Measurements from ENCODE around the gene SEC22B.
"Not testable (repeated sequence)": the region's sequence is repeated elsewhere in the genome, so short reads cannot be mapped to it uniquely, and the experiment has no call there.

Gene SEC22B

DNA sequence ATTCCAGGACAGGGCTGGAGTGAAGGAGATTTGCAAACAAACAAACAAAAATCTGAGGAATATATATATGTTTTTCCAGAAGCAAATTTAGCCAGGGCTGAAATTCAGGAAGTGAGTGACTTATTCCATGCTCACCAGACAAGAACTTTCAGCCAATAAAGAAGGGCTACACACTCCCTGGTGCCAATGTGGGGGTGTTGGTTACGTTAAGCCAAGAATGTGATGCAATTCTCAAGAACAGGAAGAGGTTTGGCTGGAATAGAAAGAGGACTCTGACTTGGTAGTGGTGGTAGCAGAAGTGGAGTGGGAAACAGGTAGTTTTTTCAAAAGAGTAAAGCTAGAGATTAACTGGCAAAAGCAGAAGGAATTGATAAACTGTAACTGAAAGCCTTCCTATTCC, 31.7 kb downstream of the SEC22B start:
- not testable (repeated sequence) for DNase-seq

DNA sequence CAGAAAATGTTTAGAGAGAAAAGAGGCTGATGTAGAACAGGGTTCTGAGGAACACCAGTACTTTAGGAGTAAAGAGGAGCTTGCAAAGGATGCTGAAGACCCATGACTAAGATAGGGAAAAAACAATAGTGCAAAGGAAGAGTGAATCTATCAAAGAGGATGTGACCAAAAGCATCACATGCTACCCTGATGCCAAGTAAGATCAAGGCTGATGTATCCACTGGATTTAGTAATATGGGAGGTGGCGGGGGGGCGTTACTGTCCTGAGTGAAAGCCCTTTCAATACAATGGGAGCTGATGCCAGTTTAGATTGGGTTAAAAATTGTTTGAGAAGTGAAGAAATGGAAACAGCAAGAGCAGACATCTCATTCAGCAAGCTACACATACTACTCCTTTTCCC, 32.2 kb downstream of the SEC22B start:
- not testable (repeated sequence) for DNase-seq

DNA sequence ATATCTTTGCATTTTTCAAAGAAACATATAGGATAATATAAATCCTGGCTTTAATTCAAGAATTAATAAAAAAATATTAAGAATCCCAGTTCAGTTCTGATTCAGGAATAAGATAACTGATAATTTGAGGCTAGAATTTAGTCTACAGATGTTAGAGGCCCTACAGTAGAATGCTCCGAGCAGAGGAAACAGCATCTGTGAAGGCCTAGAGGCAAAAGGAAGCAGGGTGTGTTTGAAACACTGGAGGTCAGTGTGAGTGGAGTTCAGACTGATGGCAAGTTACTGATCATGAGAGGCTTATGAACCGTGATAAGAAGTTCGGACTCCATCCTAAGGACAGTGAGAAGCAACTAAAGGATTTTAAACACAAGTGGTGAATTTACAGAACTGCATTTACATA, 33.0 kb downstream of the SEC22B start:
- DNase-seq: not testable (repeated sequence)

- not testable (repeated sequence) for DNase-seq
Measured at GRCh38 chr1:120142512-120143263, 33.6 kb downstream of the SEC22B start.

DNA sequence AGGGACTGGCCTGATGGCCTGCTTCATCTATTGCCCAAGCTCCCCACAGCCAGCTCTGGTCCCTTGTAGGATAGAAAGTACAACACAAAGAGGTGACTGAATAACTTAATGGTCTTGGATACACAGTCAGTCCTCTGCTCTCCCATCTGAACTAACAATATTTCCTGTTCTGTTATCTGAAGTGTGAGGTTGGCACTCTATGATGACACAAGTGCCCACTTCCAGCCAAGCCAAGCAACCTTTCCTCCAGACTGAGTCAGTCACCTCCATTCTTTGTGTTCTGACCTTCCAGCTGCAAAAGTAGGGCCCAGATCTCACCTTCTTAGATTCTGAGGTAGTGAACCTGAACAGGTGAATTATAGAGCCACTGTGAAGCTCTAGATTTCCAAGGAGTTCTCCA, 34.5 kb downstream of the SEC22B start:
- DNase-seq: not testable (repeated sequence)

DNA sequence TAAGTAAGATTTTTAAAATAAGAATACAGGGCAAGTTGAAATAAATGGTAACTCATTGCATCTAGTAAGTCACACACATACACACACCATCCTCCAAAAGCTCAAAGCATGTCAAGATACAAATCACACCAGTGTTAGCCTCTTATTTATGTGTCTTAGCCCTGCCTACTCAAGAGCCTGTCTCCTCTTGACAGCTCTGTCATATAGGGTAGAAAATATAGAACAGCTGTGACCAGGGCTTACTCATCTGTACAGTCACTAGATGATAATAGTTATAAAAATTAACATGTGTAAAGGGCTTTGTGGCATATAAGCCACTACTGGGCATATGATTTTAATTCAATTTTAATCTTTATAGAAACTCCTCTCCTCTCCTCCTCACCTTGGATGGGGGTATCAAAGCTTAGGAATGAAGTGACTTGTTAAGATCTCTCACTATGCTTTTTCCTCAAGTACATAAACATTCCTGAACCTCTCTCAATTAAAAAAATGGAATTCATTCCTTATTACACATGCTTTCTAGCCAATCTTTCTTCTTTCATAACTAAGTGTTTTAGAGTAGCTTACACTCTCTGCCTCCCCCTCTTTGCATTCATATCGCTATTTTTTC, 35.6 kb downstream of the SEC22B start:
- not testable (repeated sequence) for DNase-seq

DNA sequence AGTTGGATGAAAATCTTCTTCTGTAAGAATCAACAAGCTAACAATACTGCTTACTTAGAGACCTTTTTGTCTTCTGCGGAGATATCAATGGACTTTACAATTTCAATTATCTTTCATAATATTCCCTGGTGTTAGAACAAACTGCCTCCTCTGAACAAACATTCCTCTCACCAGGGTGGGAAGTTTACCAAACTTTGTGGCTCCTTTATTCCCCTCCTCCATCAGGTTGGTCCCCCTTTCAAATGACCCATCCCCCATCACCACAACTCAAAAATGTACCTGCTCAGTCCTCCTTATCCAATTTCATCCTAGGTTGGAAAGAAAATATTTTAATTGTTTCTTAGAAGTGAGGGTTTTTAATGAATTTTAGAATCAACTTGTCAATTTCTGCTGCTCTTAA, 40.2 kb downstream of the SEC22B start:
- not testable (repeated sequence) for DNase-seq

- not testable (repeated sequence) for DNase-seq
Measured at GRCh38 chr1:120133928-120134325, 42.4 kb downstream of the SEC22B start.

DNA sequence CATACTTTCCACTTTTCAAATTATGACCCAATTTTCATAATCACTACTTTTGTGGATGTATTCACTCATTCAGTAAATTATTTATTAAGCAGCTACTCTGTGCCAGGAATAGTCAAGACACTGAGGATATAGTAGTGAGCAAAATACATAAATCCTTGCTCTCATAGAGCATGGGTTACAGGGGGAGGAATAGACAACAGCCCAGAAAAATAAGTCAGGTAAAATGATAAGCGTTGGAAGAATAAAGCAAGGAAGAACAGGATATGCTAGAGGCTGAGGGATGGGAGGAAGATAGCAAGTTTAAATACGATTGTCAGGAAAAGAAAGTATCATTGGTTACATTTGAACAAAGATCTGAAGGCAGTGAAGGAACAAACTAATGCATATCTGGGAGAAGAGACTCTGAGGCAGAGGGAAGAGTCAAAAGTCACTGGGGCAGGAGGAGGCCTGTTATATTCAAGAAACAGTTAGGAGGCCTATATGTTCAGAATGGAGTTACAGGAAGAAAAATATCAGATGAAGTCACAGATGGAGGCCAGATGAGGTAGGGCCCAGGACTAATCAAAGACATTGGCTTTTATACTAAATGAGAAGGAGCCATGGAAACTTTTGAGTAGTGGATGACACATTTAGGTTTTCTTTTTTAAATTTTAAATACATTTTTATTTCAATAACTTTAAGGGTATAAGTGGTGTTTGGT, 42.9 kb downstream of the SEC22B start:
- DNase-seq: no peak

- DNase-seq: not testable (repeated sequence)
Measured at GRCh38 chr1:120132406-120132763, 43.9 kb downstream of the SEC22B start.

DNA sequence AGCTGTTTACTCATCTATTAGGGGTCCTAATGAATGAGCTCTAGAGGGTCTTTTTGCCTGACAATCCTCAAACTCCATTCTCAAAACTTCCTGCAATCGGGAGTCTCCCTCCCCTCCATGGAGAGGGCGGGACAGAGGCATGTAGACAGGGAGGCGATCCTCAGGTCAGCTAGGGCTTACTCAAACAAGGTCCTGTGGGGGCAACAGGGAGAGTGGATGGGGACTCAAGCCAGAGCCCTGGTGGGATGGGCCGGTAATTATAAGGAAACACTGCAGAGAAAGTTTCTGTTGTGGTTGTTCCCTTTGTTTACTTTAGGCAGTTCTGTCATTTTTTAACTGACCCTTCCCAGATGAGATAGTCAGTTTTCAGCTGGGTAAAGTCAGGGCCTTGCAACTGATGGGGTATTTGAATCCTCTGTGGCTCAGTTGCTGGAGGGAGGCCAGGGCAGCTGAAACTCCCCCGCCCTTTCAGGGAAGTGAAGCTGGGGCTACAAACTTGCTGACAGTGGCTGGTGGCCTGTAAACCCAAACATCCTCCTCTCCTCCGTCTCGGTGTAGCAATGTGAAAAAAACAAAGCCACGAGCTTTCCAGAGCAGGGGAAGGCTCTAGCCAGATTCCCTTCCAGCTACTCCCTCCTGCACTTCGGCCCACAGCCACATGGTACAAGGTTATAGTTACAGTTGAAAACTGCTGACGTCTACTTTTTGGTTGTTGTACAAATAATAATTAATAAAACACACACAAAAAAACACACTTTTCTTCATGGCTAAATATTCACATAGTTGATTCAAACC, 44.5 kb downstream of the SEC22B start:
- DNase-seq: not testable (repeated sequence)

- not testable (repeated sequence) for DNase-seq
Measured at GRCh38 chr1:120127921-120128320, 48.4 kb downstream of the SEC22B start.

GRCh38 chr1:120126216-120126615, 50.1 kb downstream of the SEC22B start:
- not testable (repeated sequence) for DNase-seq

DNA sequence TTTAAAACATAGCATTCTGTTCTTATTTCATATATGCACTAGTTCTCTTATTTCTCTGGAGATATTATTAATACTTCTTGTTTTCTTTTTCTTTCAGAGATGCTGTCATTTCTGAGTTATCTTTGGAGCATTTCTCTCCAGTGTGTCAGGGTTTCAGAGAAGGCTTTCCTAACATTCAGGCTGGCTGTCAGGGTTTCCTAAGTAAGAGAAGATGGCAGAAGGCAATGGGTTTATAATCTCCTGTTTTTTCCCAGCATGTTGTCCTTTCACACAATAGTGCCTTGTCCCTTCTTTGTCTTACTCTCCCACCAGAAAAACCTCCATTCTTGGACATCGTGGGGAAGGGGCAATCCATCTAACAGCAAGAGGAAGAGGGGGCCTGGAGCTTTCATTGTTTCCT, 51.7 kb downstream of the SEC22B start:
- not testable (repeated sequence) for DNase-seq

DNA sequence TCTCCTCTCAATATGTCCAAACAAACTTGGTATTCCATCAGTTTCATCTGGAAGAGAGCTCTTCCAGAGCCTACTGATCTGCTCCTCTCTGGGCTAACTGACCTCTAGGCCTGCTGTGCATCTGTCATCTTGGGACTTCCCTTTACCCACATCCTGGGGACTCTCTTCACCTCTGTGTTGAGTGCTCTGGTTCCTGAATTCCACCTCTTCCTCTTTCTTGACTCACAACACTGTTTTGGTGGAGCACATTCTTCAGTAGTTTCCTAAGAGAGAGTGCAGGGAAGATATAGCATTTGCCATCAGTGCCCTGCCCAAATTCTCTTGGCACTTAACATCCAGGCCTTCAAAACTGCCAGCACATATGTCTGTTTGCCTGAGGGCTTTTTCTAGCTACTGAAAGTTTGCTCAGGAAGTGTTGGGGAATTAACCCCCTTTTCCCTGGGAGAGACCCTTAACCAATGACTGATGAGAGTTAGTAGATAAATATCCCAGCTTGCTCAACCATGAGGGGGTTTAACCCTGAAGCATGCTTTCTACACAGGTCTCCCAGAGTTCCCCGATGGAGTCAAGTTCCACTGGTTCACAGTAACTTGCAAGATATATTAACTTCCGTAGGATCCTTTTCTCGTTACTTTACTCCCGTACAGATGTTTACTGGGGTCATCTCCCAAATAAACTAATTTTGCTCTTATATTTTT, 52.4 kb downstream of the SEC22B start:
- not testable (repeated sequence) for DNase-seq

DNA sequence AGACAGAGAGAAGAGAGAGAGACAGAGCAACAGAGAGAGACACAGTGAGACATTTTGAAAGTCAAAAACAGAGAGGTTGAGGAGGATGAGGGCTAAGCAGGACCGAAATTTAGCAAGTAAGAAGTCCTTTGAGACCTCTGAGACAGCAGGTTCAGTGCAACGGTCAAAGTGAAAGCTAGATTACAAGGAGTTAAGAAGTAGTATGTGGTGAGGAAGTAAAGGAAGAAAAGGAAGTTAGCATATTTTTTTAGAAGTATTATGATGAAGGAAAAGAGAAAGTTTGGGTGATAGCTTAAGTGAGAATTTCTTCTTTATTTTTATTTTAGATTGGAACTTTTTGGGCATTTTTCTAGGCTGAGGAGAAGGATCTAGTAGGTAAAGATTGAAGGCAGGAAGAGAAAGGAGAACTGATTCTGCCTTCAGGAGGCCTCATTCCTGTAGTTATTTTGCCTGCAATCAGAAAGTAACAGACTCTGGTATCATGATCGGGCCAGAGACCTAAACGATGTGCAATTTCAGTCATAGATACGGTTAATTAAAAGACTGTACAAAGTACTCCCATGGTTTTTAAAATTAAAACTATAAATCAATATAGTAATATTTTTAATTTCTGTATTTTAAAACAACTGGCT, 53.9 kb downstream of the SEC22B start:
- not testable (repeated sequence) for DNase-seq

DNA sequence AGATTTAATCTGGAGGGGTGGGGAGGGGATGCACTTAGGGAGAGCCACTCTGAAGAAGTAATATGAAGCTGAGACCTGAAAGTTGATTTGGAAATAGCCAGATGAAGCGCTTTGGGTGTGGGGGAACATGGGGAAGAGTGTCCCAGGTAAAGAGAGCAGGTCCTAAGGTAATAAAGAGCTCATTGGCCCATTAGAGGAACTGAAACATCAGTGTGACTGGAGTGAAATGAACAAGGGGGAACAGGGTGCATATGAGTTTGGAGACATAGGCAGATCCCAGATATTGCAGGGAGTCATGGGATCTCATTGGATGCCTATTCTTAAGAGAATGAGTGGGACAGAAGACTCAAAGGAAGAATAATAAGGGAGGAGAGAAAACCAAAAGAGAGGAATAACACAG, 54.5 kb downstream of the SEC22B start:
- not testable (repeated sequence) for DNase-seq

- not testable (repeated sequence) for DNase-seq
Measured at GRCh38 chr1:120120525-120120924, 55.8 kb downstream of the SEC22B start.

DNA sequence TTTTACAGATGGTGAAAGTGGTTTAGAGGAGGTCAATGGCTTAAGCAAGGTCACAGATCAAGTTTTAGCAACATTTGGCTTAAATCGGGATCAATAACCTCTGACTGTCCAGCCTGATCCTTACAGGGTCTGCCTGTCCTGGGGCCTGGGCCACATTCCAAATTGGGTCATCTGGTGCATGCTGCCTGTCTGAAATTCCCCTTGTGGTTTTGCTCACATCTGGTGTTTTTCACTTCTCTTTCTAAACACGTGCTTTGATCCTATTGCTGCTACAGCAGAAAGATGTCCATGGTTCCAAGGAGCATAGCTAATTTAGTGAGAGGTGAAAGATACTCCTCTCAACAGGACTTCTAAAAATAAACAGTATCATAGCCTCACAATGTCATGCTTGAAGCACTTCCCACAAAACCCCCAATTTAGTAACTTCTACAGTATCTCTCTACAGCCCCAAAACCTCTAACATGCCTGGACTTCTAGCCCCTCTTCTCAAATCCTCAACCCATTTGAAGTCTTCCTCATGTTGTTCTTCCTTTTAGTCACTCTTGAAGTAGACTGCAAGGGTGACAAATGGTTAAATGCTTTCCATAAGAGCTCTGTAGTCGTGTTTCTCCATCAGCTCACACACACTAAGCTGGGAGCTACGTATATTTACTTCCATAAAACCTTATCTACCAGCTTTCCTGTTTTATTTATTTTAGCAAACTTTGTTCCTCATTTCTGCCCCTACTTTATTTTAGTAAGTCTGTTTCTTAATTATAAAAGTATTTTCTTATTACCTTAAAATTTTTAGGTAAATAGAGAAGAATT, 58.7 kb downstream of the SEC22B start:
- DNase-seq: not testable (repeated sequence)

DNA sequence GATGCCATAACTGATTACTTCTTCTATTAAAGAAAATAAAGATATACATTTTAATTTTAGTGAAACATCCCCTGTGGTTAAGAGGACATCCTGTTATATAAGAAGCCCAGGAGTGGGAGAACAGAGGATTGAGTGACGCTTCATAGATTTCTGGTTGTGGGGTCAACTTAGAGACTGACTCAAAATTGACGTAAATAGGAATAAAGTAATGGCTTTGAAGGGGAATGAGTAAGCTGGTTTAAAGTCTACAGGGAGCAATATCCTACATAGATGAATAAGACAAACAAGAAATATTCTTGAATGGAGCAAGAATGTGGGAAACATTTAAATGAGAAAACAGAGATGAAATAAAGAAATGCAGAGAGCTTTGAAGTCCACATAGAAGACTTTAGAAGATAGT, 60.2 kb downstream of the SEC22B start:
- not testable (repeated sequence) for DNase-seq

- DNase-seq: not testable (repeated sequence)
Measured at GRCh38 chr1:120113134-120113533, 63.2 kb downstream of the SEC22B start.
